Measurements from ENCODE around the gene CHCHD4. TPM values are rescaled to one million over a fixed set of nuclear protein-coding genes. Genes with fewer than 3 reads are reported as not detected.

CHCHD4 gene
- total RNA-seq, 2 donors from 2014 or later = 14.5 to 25.4 TPM

DNA sequence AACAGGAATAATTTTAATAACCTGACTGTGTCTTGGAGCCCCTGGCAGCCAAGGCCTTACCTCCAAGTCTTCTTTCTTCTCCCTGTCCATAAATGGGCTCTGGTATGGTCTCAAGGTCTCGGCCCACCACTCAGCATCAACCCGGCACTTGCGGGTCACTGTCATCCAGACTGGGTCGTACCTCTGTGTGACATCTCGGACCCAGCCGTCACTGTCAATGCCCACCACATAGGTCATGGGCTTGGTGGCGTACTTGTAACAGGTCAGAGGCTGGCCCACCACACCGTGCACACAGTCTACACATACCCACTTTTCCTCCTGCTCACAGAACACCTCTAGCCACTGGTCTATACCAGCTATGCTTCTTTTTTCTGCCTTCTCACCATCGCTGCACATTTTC lies 33.3 kb upstream of the CHCHD4 start:
- H3K36me3 ChIP-seq = no peaks in the 10 kb centered on the region
- no peak overlapping the region for H3K27ac ChIP-seq
- no peaks in the 10 kb centered on the region for H3K27me3 ChIP-seq
- H3K4me3 ChIP-seq = no peak overlapping the region
- no peak overlapping the region for H3K9ac ChIP-seq (ENCODE audit: low read depth in 2 of 2, low read length in 2 of 2)
- DNase-seq = no peak
- intact Hi-C loops (cut with DNase I) = no loop called here
- H3K9me3 ChIP-seq = no peaks in the 10 kb centered on the region
- TF ChIP-seq, protein P1, sequence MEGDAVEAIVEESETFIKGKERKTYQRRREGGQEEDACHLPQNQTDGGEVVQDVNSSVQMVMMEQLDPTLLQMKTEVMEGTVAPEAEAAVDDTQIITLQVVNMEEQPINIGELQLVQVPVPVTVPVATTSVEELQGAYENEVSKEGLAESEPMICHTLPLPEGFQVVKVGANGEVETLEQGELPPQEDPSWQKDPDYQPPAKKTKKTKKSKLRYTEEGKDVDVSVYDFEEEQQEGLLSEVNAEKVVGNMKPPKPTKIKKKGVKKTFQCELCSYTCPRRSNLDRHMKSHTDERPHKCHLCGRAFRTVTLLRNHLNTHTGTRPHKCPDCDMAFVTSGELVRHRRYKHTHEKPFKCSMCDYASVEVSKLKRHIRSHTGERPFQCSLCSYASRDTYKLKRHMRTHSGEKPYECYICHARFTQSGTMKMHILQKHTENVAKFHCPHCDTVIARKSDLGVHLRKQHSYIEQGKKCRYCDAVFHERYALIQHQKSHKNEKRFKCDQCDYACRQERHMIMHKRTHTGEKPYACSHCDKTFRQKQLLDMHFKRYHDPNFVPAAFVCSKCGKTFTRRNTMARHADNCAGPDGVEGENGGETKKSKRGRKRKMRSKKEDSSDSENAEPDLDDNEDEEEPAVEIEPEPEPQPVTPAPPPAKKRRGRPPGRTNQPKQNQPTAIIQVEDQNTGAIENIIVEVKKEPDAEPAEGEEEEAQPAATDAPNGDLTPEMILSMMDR (IDR thresholded peaks at IDR 0.05) = no peak
- no peaks in the 10 kb centered on the region for H3K4me1 ChIP-seq

DNA sequence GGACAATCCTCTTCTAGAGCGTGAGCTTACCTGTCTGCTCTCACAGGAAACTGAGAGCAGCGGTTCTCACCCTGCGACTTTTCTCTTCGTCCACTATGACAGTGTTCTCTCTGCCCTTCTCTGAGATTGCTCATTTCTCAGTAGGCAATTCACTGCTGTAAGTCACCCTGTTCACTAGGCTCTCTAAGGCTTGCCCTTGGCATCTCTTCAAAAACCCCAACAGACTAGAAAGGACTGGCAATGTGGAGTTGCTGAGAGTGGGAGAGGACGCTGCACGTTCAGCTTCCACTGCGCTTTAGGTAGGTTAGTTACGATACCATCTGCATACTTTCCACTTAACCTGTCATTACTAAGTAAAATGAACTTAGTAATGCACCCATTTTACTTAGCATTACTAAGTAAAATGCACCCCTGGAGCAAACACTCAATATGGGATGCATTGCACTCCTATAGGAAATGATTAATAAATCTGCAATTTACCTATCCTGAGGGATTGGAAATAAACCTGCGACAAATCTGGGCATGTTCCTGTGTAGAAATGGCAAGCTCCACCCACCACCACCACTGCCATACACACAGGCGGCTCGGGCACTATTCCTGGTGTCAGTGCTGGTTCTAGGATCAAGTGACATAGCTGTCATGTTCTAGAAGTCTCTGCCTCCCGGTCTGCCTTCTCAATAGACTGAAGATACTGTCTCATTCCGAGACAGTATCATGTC lies 32.3 kb upstream of the CHCHD4 start:
- DNase-seq = no peak
- intact Hi-C loops (cut with DNase I) = no loop called here
- Histone ChIP-seq H3K36me3 (no peaks in the 10 kb centered on the region), H3K4me1 (no peaks in the 10 kb centered on the region), H3K9me3 (no peaks in the 10 kb centered on the region), H3K27me3 (no peaks in the 10 kb centered on the region), H3K27ac (no peak overlapping the region), H3K9ac (ENCODE audit: low read depth in 2 of 2, low read length in 2 of 2) (no peak overlapping the region), H3K4me3 (no peak overlapping the region)
- TF ChIP-seq, protein P1 (IDR thresholded peaks at IDR 0.05) = no peak

DNA sequence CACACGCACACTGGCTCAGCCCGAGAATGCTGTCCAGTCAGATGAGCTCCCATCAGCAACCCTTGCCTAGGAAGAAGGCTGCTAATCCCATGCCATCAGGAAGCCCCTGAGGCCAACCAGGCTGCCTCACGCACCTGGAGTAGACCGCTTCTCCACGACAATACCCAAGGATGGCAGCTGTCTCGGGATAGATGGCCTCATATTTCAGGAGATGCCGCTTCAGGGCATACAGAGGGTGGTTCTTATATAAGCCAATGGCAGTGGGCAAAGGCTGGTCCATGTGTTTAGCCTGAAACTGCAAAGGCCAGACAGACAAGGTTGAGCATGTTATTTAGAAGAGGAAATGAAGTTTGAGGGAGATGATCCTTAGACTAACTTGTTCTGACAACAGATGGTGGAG lies 31.5 kb upstream of the CHCHD4 start:
- Histone ChIP-seq H3K9ac (ENCODE audit: low read depth in 2 of 2, low read length in 2 of 2) (no peak overlapping the region), H3K9me3 (no peaks in the 10 kb centered on the region), H3K36me3 (no peaks in the 10 kb centered on the region), H3K27ac (no peak overlapping the region), H3K4me3 (no peak overlapping the region), H3K27me3 (no peaks in the 10 kb centered on the region), H3K4me1 (no peaks in the 10 kb centered on the region)
- TF ChIP-seq, protein P1 (IDR thresholded peaks at IDR 0.05) = no peak
- DNase-seq = no peak
- intact Hi-C loops (cut with DNase I) = no loop called here

DNA sequence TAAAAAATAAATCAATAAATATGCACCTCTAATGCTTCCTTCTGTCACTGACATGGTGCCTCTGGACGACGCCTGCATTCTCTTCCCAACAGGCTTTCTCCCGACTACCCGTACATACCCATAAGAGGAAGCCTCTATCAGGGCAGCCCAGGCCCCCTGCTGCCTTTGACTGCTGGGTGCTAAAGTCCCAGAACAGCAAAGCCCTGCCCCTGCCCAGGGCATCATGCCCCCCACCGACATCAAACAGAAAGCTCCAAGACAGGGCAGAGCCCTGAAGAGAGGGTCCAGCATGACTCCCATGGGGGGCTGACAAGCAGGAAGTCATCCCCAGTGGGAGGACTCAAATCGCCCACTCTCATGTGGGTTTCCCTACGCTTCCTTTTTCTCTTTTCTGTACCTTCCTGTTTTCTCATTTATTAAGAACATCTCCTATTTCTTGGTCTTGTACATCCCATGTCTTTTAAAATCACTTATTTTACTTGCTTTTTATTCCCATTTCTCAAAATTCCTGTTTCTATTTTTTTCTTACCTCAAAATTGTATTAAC lies 30.3 kb upstream of the CHCHD4 start:
- H3K27me3 ChIP-seq = no peaks in the 10 kb centered on the region
- TF ChIP-seq, protein P1 (IDR thresholded peaks at IDR 0.05) = no peak
- intact Hi-C loops (cut with DNase I) = no loop called here
- H3K27ac ChIP-seq = no peak overlapping the region
- H3K36me3 ChIP-seq = no peaks in the 10 kb centered on the region
- no peak for DNase-seq
- no peak overlapping the region for H3K4me3 ChIP-seq
- H3K9me3 ChIP-seq = no peaks in the 10 kb centered on the region
- H3K4me1 ChIP-seq = no peaks in the 10 kb centered on the region
- no peak overlapping the region for H3K9ac ChIP-seq (ENCODE audit: low read depth in 2 of 2, low read length in 2 of 2)

DNA sequence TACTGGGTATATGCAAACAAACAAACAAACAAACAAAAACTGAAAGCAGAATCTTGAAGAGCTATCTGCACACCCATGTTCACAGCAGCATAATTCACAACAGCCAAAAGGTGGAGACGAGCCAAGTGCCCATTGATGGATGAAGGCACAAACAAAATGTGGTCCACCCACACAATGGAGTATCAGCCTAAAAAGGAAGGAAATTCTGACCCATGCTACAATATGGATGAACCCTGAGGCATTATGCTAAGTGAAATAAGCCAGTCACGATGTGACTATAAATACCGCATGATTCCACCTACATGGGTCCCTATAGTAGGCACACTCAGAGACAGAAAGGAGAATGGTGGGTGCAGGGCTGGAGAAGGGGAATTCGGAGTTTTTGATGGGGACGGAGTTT lies 29.6 kb upstream of the CHCHD4 start:
- H3K4me1 ChIP-seq = no peaks in the 10 kb centered on the region
- no peaks in the 10 kb centered on the region for H3K36me3 ChIP-seq
- no peak overlapping the region for H3K9ac ChIP-seq (ENCODE audit: low read depth in 2 of 2, low read length in 2 of 2)
- TF ChIP-seq, protein P1 (IDR thresholded peaks at IDR 0.05) = no peak
- no peak overlapping the region for H3K27ac ChIP-seq
- intact Hi-C loops (cut with DNase I) = no loop called here
- DNase-seq = no peak
- H3K4me3 ChIP-seq = no peak overlapping the region
- no peaks in the 10 kb centered on the region for H3K9me3 ChIP-seq
- no peaks in the 10 kb centered on the region for H3K27me3 ChIP-seq

Measured in colonic mucosa (tissue), 4 donors.